Liver (tissue), 9 donors: ENCODE results near the gene MTPN. TPM values are rescaled to one million over a fixed set of nuclear protein-coding genes. Genes with fewer than 3 reads are reported as not detected.

ENCODE experiments used
- DNase-seq: peaks from one replicate; pipeline ENCODE4 v3.0.0-alpha.2; 2017; ENCODE audit warnings: low spot score
- H3K27ac ChIP-seq, 2 donors: one replicate each; pipeline ENCODE4 v1.7.0; 2013; ENCODE audit warnings: inconsistent platforms in 2 of 2, low read length in 2 of 2, control low read depth in 1 of 2, low read depth in 1 of 2, mild to moderate bottlenecking in 1 of 2
- H3K27me3 ChIP-seq, 4 donors: one replicate each; pipeline versions ENCODE4 v1.6.1 to v1.7.0; 2013; ENCODE audit warnings: low read length in 3 of 4, inconsistent platforms in 1 of 4, mild to moderate bottlenecking in 1 of 4, moderate library complexity in 1 of 4; ENCODE audit not compliant: control insufficient read depth in 4 of 4, insufficient read depth in 4 of 4
- H3K36me3 ChIP-seq, 4 donors: one replicate each; pipeline versions ENCODE4 v1.6.1 to v1.7.0; 2013; ENCODE audit warnings: low read length in 3 of 4, mild to moderate bottlenecking in 3 of 4, low read depth in 1 of 4, moderate library complexity in 1 of 4; ENCODE audit not compliant: control insufficient read depth in 4 of 4, insufficient read depth in 3 of 4
- H3K4me1 ChIP-seq, 4 donors: one replicate each; pipeline versions ENCODE4 v1.6.1 to v1.7.0; 2013; ENCODE audit warnings: low read length in 3 of 4, mild to moderate bottlenecking in 3 of 4, moderate library complexity in 1 of 4; ENCODE audit not compliant: control insufficient read depth in 4 of 4, insufficient read depth in 4 of 4
- H3K4me3 ChIP-seq, 3 donors: one replicate each; pipeline versions ENCODE4 v1.6.1 to v1.7.0; 2013; ENCODE audit warnings: low read length in 3 of 3, control low read depth in 1 of 3, low read depth in 1 of 3, mild to moderate bottlenecking in 1 of 3
- H3K9ac ChIP-seq, 2 donors: one replicate each; pipeline ENCODE4 v1.7.0; 2013; ENCODE audit warnings: low read length in 2 of 2, mild to moderate bottlenecking in 2 of 2, moderate library complexity in 2 of 2, control low read depth in 1 of 2, low read depth in 1 of 2
- H3K9me3 ChIP-seq, 4 donors: one replicate each; pipeline versions ENCODE4 v1.6.1 to v1.7.0; 2013; ENCODE audit warnings: low read length in 3 of 4; ENCODE audit not compliant: control insufficient read depth in 4 of 4
- ATF3 ChIP-seq: IDR thresholded peaks from 2 replicates; pipeline ENCODE4 v1.6.1; 2016; ENCODE audit warnings: antibody characterized with exemption
- CTCF ChIP-seq: fragments of 150-350 bp; IDR thresholded peaks from 2 replicates; pipeline ENCODE4 v1.5.1; 2017; ENCODE audit warnings: improper control_type of control experiment, low read depth, low read length; ENCODE audit not compliant: missing input control
- EGR1 ChIP-seq, 2 donors: IDR thresholded peaks; 2 replicates each; pipeline ENCODE4 v1.6.1; 2016 to 2018; ENCODE audit warnings: antibody characterized with exemption in 2 of 2, low read depth in 2 of 2
- FOXA1 ChIP-seq: IDR thresholded peaks from 2 replicates; pipeline ENCODE4 v1.6.1; 2016; ENCODE audit warnings: antibody characterized with exemption
- FOXA2 ChIP-seq: IDR thresholded peaks from 2 replicates; pipeline ENCODE4 v1.6.1; 2016; ENCODE audit warnings: antibody characterized with exemption
- GABPA ChIP-seq, 2 donors: IDR thresholded peaks in 1 of 2; conservative IDR thresholded peaks in 1 of 2; 2 replicates each; pipeline ENCODE4 v1.6.1; 2016; ENCODE audit warnings: antibody characterized with exemption in 2 of 2, mild to moderate bottlenecking in 1 of 2, moderate library complexity in 1 of 2
- HNF4A ChIP-seq, 2 donors: conservative IDR thresholded peaks; 2 replicates each; pipeline ENCODE4 v1.6.1; 2016; ENCODE audit warnings: antibody characterized with exemption in 2 of 2, mild to moderate bottlenecking in 2 of 2
- HNF4G ChIP-seq: IDR thresholded peaks from 2 replicates; pipeline ENCODE4 v1.6.1; 2016; ENCODE audit warnings: antibody characterized with exemption
- JUND ChIP-seq, 2 donors: IDR thresholded peaks; 2 replicates each; pipeline ENCODE4 v1.6.1; 2016; ENCODE audit warnings: antibody characterized with exemption in 2 of 2
- MAX ChIP-seq: IDR thresholded peaks from 2 replicates; pipeline ENCODE4 v1.6.1; 2016; ENCODE audit warnings: antibody characterized with exemption
- NR2F2 ChIP-seq: IDR thresholded peaks from 2 replicates; pipeline ENCODE4 v1.6.1; 2016; ENCODE audit warnings: antibody characterized with exemption
- RAD21 ChIP-seq, 2 donors: IDR thresholded peaks; 2 replicates each; pipeline ENCODE4 v1.6.1; 2016; ENCODE audit warnings: antibody characterized with exemption in 2 of 2, mild to moderate bottlenecking in 2 of 2
- REST ChIP-seq: IDR thresholded peaks from 2 replicates; pipeline ENCODE4 v1.6.1; 2016; ENCODE audit warnings: antibody characterized with exemption, mild to moderate bottlenecking
- RXRA ChIP-seq, 2 donors: IDR thresholded peaks; 2 replicates each; pipeline ENCODE4 v1.6.1; 2017 to 2018; ENCODE audit warnings: antibody characterized with exemption in 2 of 2, mild to moderate bottlenecking in 1 of 2
- SP1 ChIP-seq: IDR thresholded peaks from 2 replicates; pipeline ENCODE4 v1.6.1; 2018; ENCODE audit warnings: antibody characterized with exemption, mild to moderate bottlenecking
- TAF1 ChIP-seq: conservative IDR thresholded peaks from 2 replicates; pipeline ENCODE4 v1.6.1; 2016; ENCODE audit warnings: antibody characterized with exemption, mild to moderate bottlenecking
- YY1 ChIP-seq: IDR thresholded peaks from 2 replicates; pipeline ENCODE4 v1.6.1; 2016; ENCODE audit warnings: antibody characterized with exemption, mild to moderate bottlenecking
- ZBTB33 ChIP-seq: IDR thresholded peaks from 2 replicates; pipeline ENCODE4 v1.6.1; 2016; ENCODE audit warnings: antibody characterized with exemption
- WGBS: extraction: QIAGEN DNeasy Blood & Tissue Kit; methylation state at CpG from one replicate; pipeline ENCODE4 v1.1.7; 2013; 5-methylcytosine and 5-hydroxymethylcytosine counted together
- polyA plus RNA-seq, 2 donors: library from polyadenylated mRNA; stranded (reverse) in 1 of 2; unstranded in 1 of 2; fragments of 200-250 nt in 1 of 2; fragments of >200 nt in 1 of 2; fragmentation: Nextera tagmentation in 1 of 2; extraction: Ambion mirVana in 1 of 2; gene quantifications; one replicate each; pipeline versions ENCODE4 v1.2.1 to v1.2.3, GENCODE V29; 2013 to 2015
- total RNA-seq, 2 donors: library from RNA; depleted of rRNA; stranded (reverse); fragments of >200 nt; gene quantifications; one replicate each; pipeline ENCODE4 v1.2.3, GENCODE V29; 2014
- donor health status: healthy.
- donor health status: healthy.
- donor health status: healthy.
- donor health status: healthy.
- donor health status: healthy.

Gene MTPN
- total and polyA plus RNA-seq, 4 donors: 24.8 to 88.3 (median 32.8) TPM

- no peak for DNase-seq
- Histone ChIP-seq H3K9me3 (no peaks in the 10 kb centered on the region), H3K4me1 (no peaks in the 10 kb centered on the region), H3K27me3 (no peaks in the 10 kb centered on the region), H3K27ac (no peak overlapping the region), H3K9ac (no peak overlapping the region), H3K4me3 (no peak overlapping the region), H3K36me3 (no peaks in the 10 kb centered on the region)
- TF ChIP-seq ZBTB33: no peak
- no peak for TF ChIP-seq GABPA (IDR thresholded peaks at IDR 0.05 in 1 of 2, conservative IDR thresholded peaks at IDR 0.05 in 1 of 2)
- TF ChIP-seq SP1: no peak
- no peak for TF ChIP-seq FOXA2
- TF ChIP-seq NR2F2: no peak
- no peak for TF ChIP-seq RAD21 (IDR thresholded peaks at IDR 0.05)
- no peak for TF ChIP-seq YY1
- 78% methylated on average over 3 of the region's 3 CpGs for WGBS
Observed at GRCh38 chr7:135878284-135878683, 98.9 kb downstream of the MTPN start.

GRCh38 chr7:135877805-135878204 lies 99.4 kb downstream of the MTPN start:
- H3K9me3 ChIP-seq: no peaks in the 10 kb centered on the region
- no peak overlapping the region for H3K9ac ChIP-seq
- TF ChIP-seq NR2F2 (no peak), EGR1 (IDR thresholded peaks at IDR 0.05; ENCODE audit: low read depth in 2 of 2) (no peak), GABPA (IDR thresholded peaks at IDR 0.05 in 1 of 2, conservative IDR thresholded peaks at IDR 0.05 in 1 of 2) (no peak), RXRA (IDR thresholded peaks at IDR 0.05) (no peak), ZBTB33 (no peak), CTCF (no peak), ATF3 (no peak), REST (no peak), HNF4A (conservative IDR thresholded peaks at IDR 0.05) (no peak), HNF4G (no peak), FOXA1 (no peak), JUND (IDR thresholded peaks at IDR 0.05) (no peak), YY1 (no peak), TAF1 (no peak), RAD21 (IDR thresholded peaks at IDR 0.05) (no peak), SP1 (no peak), MAX (no peak), FOXA2 (no peak)
- H3K27me3 ChIP-seq: no peaks in the 10 kb centered on the region
- no peak overlapping the region for H3K27ac ChIP-seq
- H3K36me3 ChIP-seq: no peaks in the 10 kb centered on the region
- no peaks in the 10 kb centered on the region for H3K4me1 ChIP-seq
- DNase-seq: no peak
- no peak overlapping the region for H3K4me3 ChIP-seq
- 59% methylated on average over 5 of the region's 5 CpGs for WGBS
